ENCODE results near the gene RBM23.

DNA sequence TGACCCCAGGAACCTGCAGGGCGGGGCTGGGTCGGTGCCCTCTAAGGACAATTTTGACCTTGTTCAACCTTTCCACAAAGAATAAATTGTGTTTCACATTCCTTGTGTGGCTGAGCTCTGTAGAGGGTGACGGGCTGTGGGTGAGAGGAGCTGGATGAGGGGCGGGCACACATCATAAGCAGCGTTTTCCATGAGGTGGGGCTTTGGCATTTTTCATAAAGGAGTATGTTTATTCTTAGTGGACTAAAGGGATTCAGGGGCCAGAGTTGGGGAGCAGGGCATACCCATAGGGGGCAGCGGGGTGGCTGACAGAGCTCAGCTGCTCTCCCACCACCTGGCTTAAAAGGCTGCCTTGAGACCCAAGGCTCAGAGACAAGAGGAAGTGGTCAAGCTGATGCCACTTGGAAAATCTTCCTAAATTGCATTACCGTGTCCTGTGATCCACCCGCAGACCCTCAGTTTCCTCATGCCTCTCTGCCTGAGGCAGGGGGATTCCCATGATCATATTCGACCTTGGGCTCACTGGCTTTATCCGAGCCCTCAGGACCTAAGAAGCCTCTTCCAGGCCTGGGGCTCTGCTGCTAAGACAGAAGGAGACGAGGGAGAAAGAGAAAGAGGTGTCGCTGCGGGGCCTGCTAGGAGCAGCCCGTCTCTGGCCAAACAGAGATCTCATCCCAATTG lies 71.1 kb downstream of the RBM23 start:
- TF ChIP-seq POLR2A (IDR thresholded peaks at IDR 0.05; ENCODE audit: low read depth, low read length) (no peak), EZH2 (IDR thresholded peaks at IDR 0.05; ENCODE audit: borderline replicate concordance, low read depth, low read length, severe bottlenecking) (no peak)
- TF ChIP-seq, protein P1, sequence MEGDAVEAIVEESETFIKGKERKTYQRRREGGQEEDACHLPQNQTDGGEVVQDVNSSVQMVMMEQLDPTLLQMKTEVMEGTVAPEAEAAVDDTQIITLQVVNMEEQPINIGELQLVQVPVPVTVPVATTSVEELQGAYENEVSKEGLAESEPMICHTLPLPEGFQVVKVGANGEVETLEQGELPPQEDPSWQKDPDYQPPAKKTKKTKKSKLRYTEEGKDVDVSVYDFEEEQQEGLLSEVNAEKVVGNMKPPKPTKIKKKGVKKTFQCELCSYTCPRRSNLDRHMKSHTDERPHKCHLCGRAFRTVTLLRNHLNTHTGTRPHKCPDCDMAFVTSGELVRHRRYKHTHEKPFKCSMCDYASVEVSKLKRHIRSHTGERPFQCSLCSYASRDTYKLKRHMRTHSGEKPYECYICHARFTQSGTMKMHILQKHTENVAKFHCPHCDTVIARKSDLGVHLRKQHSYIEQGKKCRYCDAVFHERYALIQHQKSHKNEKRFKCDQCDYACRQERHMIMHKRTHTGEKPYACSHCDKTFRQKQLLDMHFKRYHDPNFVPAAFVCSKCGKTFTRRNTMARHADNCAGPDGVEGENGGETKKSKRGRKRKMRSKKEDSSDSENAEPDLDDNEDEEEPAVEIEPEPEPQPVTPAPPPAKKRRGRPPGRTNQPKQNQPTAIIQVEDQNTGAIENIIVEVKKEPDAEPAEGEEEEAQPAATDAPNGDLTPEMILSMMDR (IDR thresholded peaks at IDR 0.05; ENCODE audit: extremely low read depth in 1 of 2, insufficient read depth in 1 of 2, low read depth in 1 of 2, low read length in 2 of 2), result no peak

Data from endothelial cell of umbilical vein (primary cell).